ENCODE measurements around the gene MAS1.
"Not testable (repeated sequence)": the region's sequence is repeated elsewhere in the genome, so short reads cannot be mapped to it uniquely, and the experiment has no call there.

Gene MAS1

GRCh38 chr6:159890792-159891191 lies at the start of gene MAS1:
Gene MAS1 (plus strand): TSS chr6:159890988. CDS start chr6:159906956, 15,968 bp downstream.
- no peak for DNase-seq

- no peak for DNase-seq
These were observed 48.8 kb upstream of the MAS1 start for GRCh38 chr6:159842035-159842434.

GRCh38 chr6:159844737-159845645 lies 45.8 kb upstream of the MAS1 start:
- DNase-seq = no peak

GRCh38 chr6:159848552-159848951 lies 42.2 kb upstream of the MAS1 start:
- DNase-seq = not testable (repeated sequence)

- DNase-seq = not testable (repeated sequence)
These were observed 40.9 kb upstream of the MAS1 start for GRCh38 chr6:159849851-159850250.

- peak; percentile 42 for DNase-seq
These were observed 37.9 kb upstream of the MAS1 start for GRCh38 chr6:159852877-159853276.

GRCh38 chr6:159853754-159854153 lies 37.0 kb upstream of the MAS1 start:
- DNase-seq = no peak

GRCh38 chr6:159854959-159855358 lies 35.8 kb upstream of the MAS1 start:
- DNase-seq = no peak

GRCh38 chr6:159858259-159858658 lies 32.5 kb upstream of the MAS1 start:
- DNase-seq = no peak

- no peak for DNase-seq
These were observed 30.3 kb upstream of the MAS1 start for GRCh38 chr6:159860482-159860881.

GRCh38 chr6:159862103-159862502 lies 28.7 kb upstream of the MAS1 start:
- no peak for DNase-seq

- DNase-seq = peak; percentile 40
These were observed 27.4 kb upstream of the MAS1 start for GRCh38 chr6:159863341-159863740.

- DNase-seq = no peak
These were observed 25.4 kb upstream of the MAS1 start for GRCh38 chr6:159865226-159865920.

GRCh38 chr6:159866286-159867247 lies 24.2 kb upstream of the MAS1 start:
- no peak for DNase-seq

- DNase-seq = no peak
These were observed 19.5 kb upstream of the MAS1 start for GRCh38 chr6:159871241-159871640.

- DNase-seq = no peak
These were observed 18.9 kb upstream of the MAS1 start for GRCh38 chr6:159871906-159872305.

- no peak for DNase-seq
These were observed 16.4 kb upstream of the MAS1 start for GRCh38 chr6:159874435-159874834.

- DNase-seq = no peak
These were observed 15.6 kb upstream of the MAS1 start for GRCh38 chr6:159875194-159875593.

- no peak for DNase-seq
These were observed 14.5 kb upstream of the MAS1 start for GRCh38 chr6:159876242-159876641.

GRCh38 chr6:159877256-159877808 lies 13.5 kb upstream of the MAS1 start:
- DNase-seq = no peak

GRCh38 chr6:159878341-159878740 lies 12.4 kb upstream of the MAS1 start:
- DNase-seq = no peak

- no peak for DNase-seq
These were observed 10.9 kb upstream of the MAS1 start for GRCh38 chr6:159879856-159880255.

Measured in CD4-positive, alpha-beta T cell treated with Interleukin-17A for 4 hours (primary cell).